HEK293 (cell line): ENCODE measurements around the gene METTL5.

ENCODE experiments used
- CTCF ChIA-PET: fragments of 350-600 bp; formaldehyde crosslinking; extraction: SDS; loops from one replicate; lab custom pipeline; 2021; ENCODE audit warnings: antibody characterized with exemption; lab: Yijun Ruan, JAX
- POLR2A ChIA-PET: fragments of 300-600 bp; formaldehyde crosslinking; extraction: SDS; loops from one replicate; lab custom pipeline; 2020; ENCODE audit warnings: antibody characterized with exemption, inconsistent platforms; lab: Yijun Ruan, JAX
- H3K27ac ChIP-seq: fragments of 200-500 bp; sonication (Bioruptor generic); 2 replicates; pipeline ENCODE4 v1.5.1; 2014; ENCODE audit warnings: low read depth, low read length, control low read depth, inconsistent platforms; ENCODE audit errors: extremely low read depth
- H3K36me3 ChIP-seq, 2 experiments: fragments of 200-500 bp in 1 of 2; sonication (Bioruptor generic) in 1 of 2; 1 replicate in 1 of 2; 2 replicates in 1 of 2; pipeline ENCODE4 v1.5.1; 2014 to 2017; ENCODE audit warnings: inconsistent platforms in 2 of 2, low read length in 2 of 2; ENCODE audit not compliant: control insufficient read depth in 2 of 2, insufficient read depth in 1 of 2
- H3K4me1 ChIP-seq: fragments of 200-500 bp; sonication (Bioruptor generic); 2 replicates; pipeline ENCODE4 v1.5.1; 2014; ENCODE audit warnings: mild to moderate bottlenecking, low read length, inconsistent platforms; ENCODE audit not compliant: control insufficient read depth, insufficient read depth
- H3K4me3 ChIP-seq: 2 replicates; pipeline ENCODE4 v1.5.1; 2011; ENCODE audit warnings: low read depth, mild to moderate bottlenecking, control low read depth, low read length, moderate library complexity
- H3K9me3 ChIP-seq: fragments of 200-500 bp; sonication (Bioruptor generic); 2 replicates; pipeline ENCODE4 v1.5.1; 2014; ENCODE audit warnings: low read depth, low read length, inconsistent platforms; ENCODE audit not compliant: control insufficient read depth, insufficient read depth
- GFI1B ChIP-seq: fragments of 450-650 bp; formaldehyde crosslinking; IDR thresholded peaks from 2 replicates; pipeline ENCODE4 v1.5.1; 2016; ENCODE audit warnings: missing biosample characterization, missing genetic modification characterization
- GLIS2 ChIP-seq: fragments of 450-650 bp; formaldehyde crosslinking; IDR thresholded peaks from 2 replicates; pipeline ENCODE4 v1.5.1; 2016; ENCODE audit warnings: missing biosample characterization, missing genetic modification characterization
- KLF9 ChIP-seq: fragments of 450-650 bp; formaldehyde crosslinking; IDR thresholded peaks from 2 replicates; pipeline ENCODE4 v1.5.1; 2016; ENCODE audit warnings: missing biosample characterization, missing genetic modification characterization, low read depth
- PRDM10 ChIP-seq: fragments of 450-650 bp; formaldehyde crosslinking; IDR thresholded peaks from 2 replicates; pipeline ENCODE4 v1.5.1; 2016; ENCODE audit warnings: missing biosample characterization, missing genetic modification characterization
- TCF7L2 ChIP-seq: IDR thresholded peaks from 2 replicates; pipeline ENCODE4 v1.6.1; 2011; ENCODE audit warnings: low read depth, mild to moderate bottlenecking, inconsistent platforms, low read length, moderate library complexity, borderline replicate concordance
- WT1 ChIP-seq: fragments of 450-650 bp; formaldehyde crosslinking; IDR thresholded peaks from 2 replicates; pipeline ENCODE4 v1.5.1; 2016; ENCODE audit warnings: missing biosample characterization, missing genetic modification characterization
- ZBTB49 ChIP-seq: fragments of 450-650 bp; formaldehyde crosslinking; IDR thresholded peaks from 2 replicates; pipeline ENCODE4 v1.5.1; 2016; ENCODE audit warnings: missing biosample characterization, missing genetic modification characterization, low read depth
- ZNF280D ChIP-seq: fragments of 450-650 bp; formaldehyde crosslinking; IDR thresholded peaks from 2 replicates; pipeline ENCODE4 v1.5.1; 2016; ENCODE audit warnings: missing biosample characterization, missing genetic modification characterization
- ZNF335 ChIP-seq: fragments of 450-650 bp; formaldehyde crosslinking; conservative IDR thresholded peaks from 2 replicates; pipeline ENCODE4 v1.5.1; 2016; ENCODE audit warnings: missing biosample characterization, missing genetic modification characterization
- ZNF354C ChIP-seq: fragments of 450-650 bp; formaldehyde crosslinking; IDR thresholded peaks from 2 replicates; pipeline ENCODE4 v1.5.1; 2016; ENCODE audit warnings: missing biosample characterization, missing genetic modification characterization, low read depth, borderline replicate concordance
- ZNF37A ChIP-seq: fragments of 450-650 bp; IDR thresholded peaks from 2 replicates; pipeline ENCODE4 v1.5.1; 2018; ENCODE audit warnings: missing biosample characterization, missing genetic modification characterization
- ZNF473 ChIP-seq: fragments of 450-650 bp; formaldehyde crosslinking; IDR thresholded peaks from 2 replicates; pipeline ENCODE4 v1.5.1; 2017; ENCODE audit warnings: missing biosample characterization, missing genetic modification characterization
- ZNF514 ChIP-seq: fragments of 450-650 bp; formaldehyde crosslinking; IDR thresholded peaks from 2 replicates; pipeline ENCODE4 v1.5.1; 2016; ENCODE audit warnings: missing biosample characterization, missing genetic modification characterization
- ZNF600 ChIP-seq: fragments of 450-650 bp; formaldehyde crosslinking; IDR thresholded peaks from 2 replicates; pipeline ENCODE4 v1.5.1; 2016; ENCODE audit warnings: missing biosample characterization, missing genetic modification characterization
- ZNF610 ChIP-seq: fragments of 450-650 bp; formaldehyde crosslinking; IDR thresholded peaks from 2 replicates; pipeline ENCODE4 v1.5.1; 2016; ENCODE audit warnings: missing biosample characterization, missing genetic modification characterization, borderline replicate concordance
- ZNF623 ChIP-seq: fragments of 450-650 bp; formaldehyde crosslinking; IDR thresholded peaks from 2 replicates; pipeline ENCODE4 v1.5.1; 2016; ENCODE audit warnings: missing biosample characterization, missing genetic modification characterization
- ZNF660 ChIP-seq: fragments of 450-650 bp; IDR thresholded peaks from 2 replicates; pipeline ENCODE4 v1.5.1; 2018; ENCODE audit warnings: missing biosample characterization, mild to moderate bottlenecking, missing genetic modification characterization
- ZNF677 ChIP-seq: fragments of 450-650 bp; IDR thresholded peaks from 2 replicates; pipeline ENCODE4 v1.5.0; 2018; ENCODE audit warnings: missing biosample characterization, mild to moderate bottlenecking, missing genetic modification characterization, moderate library complexity
- ZNF704 ChIP-seq: fragments of 450-650 bp; formaldehyde crosslinking; IDR thresholded peaks from 2 replicates; pipeline ENCODE4 v1.5.1; 2016; ENCODE audit warnings: missing biosample characterization, missing genetic modification characterization
- ZNF76 ChIP-seq: fragments of 450-650 bp; formaldehyde crosslinking; IDR thresholded peaks from 2 replicates; pipeline ENCODE4; 2016; ENCODE audit warnings: low read depth, missing biosample characterization, missing genetic modification characterization, borderline replicate concordance

The METTL5 gene

GRCh38 chr2:169803480-169803879 is 21.2 kb downstream of the METTL5 start:
- Histone ChIP-seq H3K4me1 (no peaks in the 10 kb centered on the region), H3K27ac (no peak overlapping the region), H3K36me3 (peaks cover 70 to 72% of the 10 kb centered on the region in 2 experiments), H3K4me3 (no peak overlapping the region), H3K9me3 (no peaks in the 10 kb centered on the region)
- ChIA-PET CTCF (interaction anchor here (0.6 kb wide), 1 partner anchor 113 kb away, joined by 3 read pairs; no protein-coding TSS in a partner anchor), POLR2A (no interaction called here)
- no peak for TF ChIP-seq ZNF280D (tag by site-specific recombination)
- no peak for TF ChIP-seq ZNF354C (tag by site-specific recombination)
- no peak for TF ChIP-seq ZNF37A (tag by site-specific recombination)
- no peak for TF ChIP-seq ZNF677 (tag by site-specific recombination)
- no peak for TF ChIP-seq GLIS2 (tag by site-specific recombination)
- no peak for TF ChIP-seq ZNF704 (tag by site-specific recombination)
- no peak for TF ChIP-seq ZBTB49 (tag by site-specific recombination)
- TF ChIP-seq ZNF473 = no peak
- no peak for TF ChIP-seq GFI1B (tag by site-specific recombination)
- TF ChIP-seq WT1 = no peak
- TF ChIP-seq TCF7L2 = no peak
- TF ChIP-seq ZNF610 (tag by site-specific recombination) = no peak
- no peak for TF ChIP-seq ZNF76
- no peak for TF ChIP-seq ZNF514 (tag by site-specific recombination)
- no peak for TF ChIP-seq ZNF623 (tag by site-specific recombination)

- Histone ChIP-seq H3K36me3 (peaks cover 27 to 33% of the 10 kb centered on the region in 2 experiments), H3K27ac (peak within 1 kb of the TSS; percentile 78), H3K4me1 (no peaks in the 10 kb centered on the region), H3K9me3 (no peaks in the 10 kb centered on the region), H3K4me3 (peak within 1 kb of the TSS; percentile 93)
- CTCF ChIA-PET = interaction anchor here (0.6 to 1.5 kb wide), 2 partner anchors 9 to 131 kb away, joined by 3 to 6 read pairs; no protein-coding TSS in a partner anchor
- POLR2A ChIA-PET = interaction anchor here (0.6 to 2.2 kb wide), 11 partner anchors 9 to 114 kb away, joined by 3 to 12 read pairs (median 4); partner anchors contain the start of genes KLHL23, METTL5 and UBR3
- TF ChIP-seq KLF9 = 0 out of 2 replicates have a peak, but pooled peaks have one; percentile 51
- TF ChIP-seq PRDM10 (tag by site-specific recombination) = peak; percentile 89
- TF ChIP-seq ZNF660 = peak; percentile 80
- peak; percentile 45 for TF ChIP-seq ZNF335 (tag by site-specific recombination)
- TF ChIP-seq ZNF600 (tag by site-specific recombination) = peak; percentile 53; the same call in 1 of the 2 replicates
Measured at GRCh38 chr2:169798718-169799592, 25.8 kb downstream of the METTL5 start, which contains the start of gene SSB. SSB (plus strand) TSS chr2:169798871; CDS start chr2:169800961, 2,090 bp downstream.
